NCI-H1092 (cell line): ENCODE data around the gene ADA.
"Not testable (repeated sequence)": the region's sequence is repeated elsewhere in the genome, so short reads cannot be mapped to it uniquely, and the experiment has no call there.

Experiments
- DNase-seq: peaks from one replicate; lab custom pipeline; 2025; lab: John Stamatoyannopoulos, UW

The ADA gene

DNA sequence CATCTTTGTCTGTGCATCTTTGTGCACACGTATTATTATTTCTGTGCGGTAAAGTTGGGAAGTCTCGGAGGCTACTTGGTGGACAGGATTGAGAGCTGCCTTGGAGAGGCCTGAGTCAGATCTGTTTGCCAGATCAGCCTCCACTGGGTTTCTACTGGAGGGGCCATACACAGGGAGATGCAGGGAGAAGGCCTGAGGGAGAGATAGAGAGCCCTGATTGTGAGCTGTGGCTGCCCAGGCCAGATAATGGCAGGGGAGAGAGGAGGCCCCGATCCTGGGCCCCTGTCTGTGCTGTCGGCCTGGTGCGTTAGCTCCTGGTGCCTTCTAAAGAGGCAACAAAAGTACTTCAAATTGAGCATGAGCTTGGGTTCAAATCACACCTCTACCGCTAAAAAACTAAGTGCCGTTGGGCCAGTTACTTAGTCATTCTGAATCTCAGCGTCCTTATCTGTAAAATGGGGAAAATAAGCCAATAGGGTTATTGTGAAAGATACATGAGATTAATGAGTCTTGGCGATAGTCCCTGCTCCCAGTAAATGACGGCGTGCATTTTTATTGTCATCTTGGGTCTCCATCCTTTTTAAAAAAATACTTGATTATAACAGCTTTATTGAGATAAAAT lies 27.6 kb upstream of the ADA start:
- DNase-seq = no peak

- no peak for DNase-seq
Observed at GRCh38 chr20:44678242-44678641, 26.7 kb upstream of the ADA start.

DNA sequence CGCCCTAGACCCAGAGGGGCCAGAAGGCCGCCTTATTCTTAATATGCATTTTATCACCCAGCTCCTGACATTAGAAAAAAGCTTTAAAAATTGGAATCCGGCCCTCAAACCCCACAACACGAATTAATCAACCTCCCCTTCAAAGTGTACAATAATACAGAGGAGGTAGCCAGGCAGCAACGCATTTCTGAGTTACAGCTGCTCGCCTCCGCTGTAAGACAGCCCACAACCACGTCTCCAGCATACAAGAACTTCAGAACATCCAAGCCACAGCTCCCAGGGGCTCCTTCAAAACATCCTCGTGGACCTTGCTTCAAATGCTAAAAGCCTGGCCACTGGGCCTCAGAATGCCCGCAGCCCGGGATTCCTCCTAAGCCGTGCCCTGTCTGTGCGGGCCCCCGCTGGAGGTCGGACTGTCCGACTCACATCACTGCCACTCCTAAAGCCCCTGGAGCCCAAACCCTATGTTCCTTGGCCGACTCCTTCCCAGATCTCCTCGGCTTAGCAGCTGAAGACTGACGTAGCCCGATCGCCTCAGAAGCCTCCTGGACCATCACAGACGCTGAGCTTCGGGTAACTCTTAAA lies 20.9 kb upstream of the ADA start:
- not testable (repeated sequence) for DNase-seq

GRCh38 chr20:44671541-44671940 lies 20.0 kb upstream of the ADA start:
- not testable (repeated sequence) for DNase-seq

GRCh38 chr20:44670851-44671250 lies 19.4 kb upstream of the ADA start:
- DNase-seq = not testable (repeated sequence)

- no peak for DNase-seq
Observed at GRCh38 chr20:44666066-44666465, 14.6 kb upstream of the ADA start.

- DNase-seq = no peak
Observed at GRCh38 chr20:44664131-44664530, 12.6 kb upstream of the ADA start.

DNA sequence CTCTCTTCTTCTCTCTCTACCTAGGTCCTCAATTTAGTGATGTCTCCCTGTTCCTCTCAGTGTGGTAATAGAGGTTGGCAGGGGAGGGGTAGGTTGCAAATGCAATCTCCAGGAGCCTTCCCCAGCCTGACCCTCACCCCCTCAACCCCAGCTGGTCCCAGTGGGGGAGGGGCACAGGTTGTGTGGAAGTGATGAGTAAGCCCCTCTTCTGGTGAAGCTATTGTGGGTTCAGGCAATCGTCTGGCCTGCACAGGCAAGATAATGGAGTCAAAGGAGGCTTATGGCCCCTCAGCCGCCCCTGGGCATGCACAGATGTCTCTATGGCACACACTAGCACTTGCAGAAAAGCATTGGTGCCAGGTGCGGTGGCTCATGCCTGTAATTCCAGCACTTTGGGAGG lies 10.8 kb upstream of the ADA start:
- DNase-seq = no peak

DNA sequence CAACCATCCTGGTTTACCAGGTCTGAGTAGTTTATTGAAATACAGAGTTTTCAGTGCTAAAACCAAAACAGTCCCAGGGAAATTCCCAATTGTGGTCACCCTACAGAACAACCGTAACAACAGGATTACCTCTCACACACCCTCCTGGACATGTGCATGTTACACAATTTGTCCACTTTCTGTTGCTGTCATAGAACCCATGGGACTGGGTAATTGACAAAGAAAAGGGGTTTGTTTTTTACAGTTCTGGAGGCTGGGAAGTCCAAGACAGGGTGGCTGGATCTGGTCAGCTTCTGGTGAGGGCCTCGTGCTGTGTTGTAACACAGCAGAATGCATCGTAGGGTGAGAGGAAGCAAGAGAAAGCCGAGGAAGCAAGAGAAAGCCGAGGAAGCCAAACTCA lies 9.1 kb upstream of the ADA start:
- DNase-seq = no peak

DNA sequence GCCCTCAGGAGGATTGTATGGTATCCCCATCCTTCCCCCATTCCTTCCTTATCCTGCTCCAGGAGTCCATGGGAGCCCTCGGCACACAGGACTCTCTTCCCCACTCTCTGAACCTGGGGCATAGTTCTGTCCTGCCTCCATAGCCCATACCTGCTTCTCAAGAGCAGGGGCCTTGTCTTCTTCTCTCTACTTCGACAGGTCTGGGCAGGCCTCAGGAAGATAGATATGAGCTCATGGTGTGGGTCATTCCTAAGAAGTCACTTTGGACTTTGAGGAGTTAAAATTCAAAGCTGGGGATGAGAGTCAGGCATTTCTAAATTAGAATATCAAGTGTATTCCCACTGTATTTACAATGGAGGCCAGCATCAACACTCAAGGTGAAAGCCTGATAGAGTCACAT lies 8.4 kb upstream of the ADA start:
- DNase-seq = no peak

DNA sequence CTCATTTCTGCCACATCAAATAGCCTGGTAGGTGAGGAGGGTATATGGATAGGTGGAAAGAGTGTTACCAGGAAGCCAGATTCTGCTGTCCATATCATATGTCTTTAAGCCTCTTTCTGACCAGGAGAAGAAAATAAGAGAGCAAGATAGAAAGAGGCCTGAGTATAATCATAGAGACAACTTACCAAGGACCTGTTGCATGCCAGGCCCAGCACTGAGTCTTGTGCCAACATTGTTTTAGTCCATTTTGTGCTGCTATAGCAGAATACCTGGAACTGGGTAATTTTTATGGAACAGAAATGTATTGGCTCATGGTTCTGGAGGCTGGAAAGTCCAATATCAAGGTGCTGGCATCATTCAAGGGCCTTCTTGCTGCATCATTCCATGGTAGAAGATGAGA lies 7.3 kb upstream of the ADA start:
- no peak for DNase-seq

- no peak for DNase-seq
Observed at GRCh38 chr20:44657875-44658274, 6.4 kb upstream of the ADA start.

DNA sequence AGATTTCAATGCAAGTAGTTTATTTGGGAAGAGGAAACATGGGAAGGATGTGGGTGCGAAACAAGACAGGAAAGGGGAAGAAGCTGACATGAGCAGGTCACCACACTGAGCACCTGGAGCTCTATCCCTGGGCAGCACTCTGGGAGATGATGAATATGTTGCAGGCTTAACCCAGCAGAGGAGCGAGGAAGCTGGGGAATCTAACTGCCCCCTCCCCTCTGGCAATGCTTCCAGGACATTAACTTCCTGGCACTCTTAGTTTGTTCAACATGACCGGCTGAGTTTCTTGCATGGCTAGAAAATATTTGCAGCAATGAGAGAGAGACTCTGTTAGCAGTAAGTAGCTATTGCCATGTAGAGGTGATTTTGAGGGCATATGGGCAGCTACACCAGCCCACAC lies 4.9 kb upstream of the ADA start:
- no peak for DNase-seq

DNA sequence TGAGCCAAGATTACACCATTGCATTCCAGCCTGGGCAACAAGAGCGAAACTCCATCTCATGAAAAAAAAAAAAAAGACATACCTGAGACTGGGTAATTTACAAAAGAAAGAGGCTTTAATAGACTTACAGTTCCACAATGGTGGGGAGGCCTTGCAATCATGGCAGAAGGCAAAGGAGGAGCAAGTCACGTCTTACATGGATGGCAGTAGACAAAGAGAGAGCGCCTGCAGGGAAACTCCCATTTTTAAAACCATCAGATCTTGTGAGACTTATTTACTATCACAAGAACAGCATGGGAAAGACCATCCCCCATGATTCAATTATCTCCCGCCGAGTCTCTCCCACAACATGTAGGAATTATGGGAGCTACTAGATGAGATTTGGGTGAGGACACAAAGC lies 2.7 kb upstream of the ADA start:
- not testable (repeated sequence) for DNase-seq

DNA sequence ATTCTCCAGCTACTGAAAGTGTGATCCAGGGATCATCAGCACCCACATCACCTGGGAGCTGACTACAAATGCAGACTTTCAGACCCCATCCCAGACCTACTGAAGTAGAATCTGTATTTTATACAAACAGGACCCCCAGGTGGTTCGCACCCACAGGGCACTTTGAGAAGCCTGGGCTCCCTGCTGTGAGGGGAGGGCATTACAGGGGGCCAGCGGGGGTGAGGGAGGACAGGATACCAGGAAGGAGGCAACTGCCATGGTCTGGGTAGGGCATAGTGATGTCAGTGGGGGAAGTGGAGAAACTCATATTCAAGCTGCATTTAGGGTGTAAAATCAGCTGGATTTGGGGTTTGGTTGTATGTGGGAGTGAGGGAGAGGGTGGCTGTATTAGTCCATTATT lies 2.0 kb upstream of the ADA start:
- DNase-seq = no peak

GRCh38 chr20:44651434-44651683 lies 140 bp downstream of the ADA start:
- DNase-seq = no peak

- DNase-seq = no peak
Observed at GRCh38 chr20:44650771-44651433, 597 bp downstream of the ADA start.

DNA sequence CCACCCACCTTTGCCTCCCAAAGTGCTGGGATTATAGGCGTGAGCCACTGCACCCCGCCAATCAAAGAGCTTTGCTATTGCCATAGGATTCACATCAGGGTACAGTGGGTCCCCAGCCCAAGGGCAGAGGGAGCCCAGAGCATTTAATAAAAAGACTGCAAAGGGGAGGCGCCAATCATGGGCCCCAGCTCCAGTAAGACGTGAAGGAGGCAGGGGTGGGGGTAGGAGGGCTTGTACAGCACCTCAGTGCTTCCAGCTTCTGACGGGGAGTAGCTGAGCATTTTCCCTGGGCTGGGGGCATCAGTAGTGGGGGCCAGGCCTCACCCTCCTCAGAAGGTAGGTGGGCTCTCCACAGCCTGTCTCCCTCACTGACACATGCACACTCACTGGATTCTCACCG lies 1.5 kb downstream of the ADA start:
- no peak for DNase-seq

DNA sequence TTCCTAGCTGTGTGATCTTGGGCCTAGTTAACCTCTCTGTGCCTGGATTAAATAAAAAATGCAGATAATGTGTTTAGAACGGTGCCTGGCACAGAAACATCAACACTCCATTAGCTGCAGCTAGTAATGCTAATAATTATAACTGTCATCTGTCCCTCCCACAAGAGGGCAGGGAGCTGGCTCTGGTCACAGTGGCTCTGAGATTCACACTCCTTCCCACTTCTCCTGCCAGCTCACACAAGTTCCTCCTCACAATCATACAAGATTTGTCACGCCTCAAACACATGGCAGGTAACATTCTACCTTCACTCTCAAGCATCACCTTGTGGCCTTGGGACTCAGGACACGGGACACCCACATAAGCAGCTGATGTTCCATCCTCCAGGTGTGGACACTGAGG lies 2.4 kb downstream of the ADA start:
- no peak for DNase-seq

- DNase-seq = no peak
Observed at GRCh38 chr20:44648579-44648978, 2.9 kb downstream of the ADA start.

- no peak for DNase-seq
Observed at GRCh38 chr20:44648068-44648467, 3.4 kb downstream of the ADA start.

DNA sequence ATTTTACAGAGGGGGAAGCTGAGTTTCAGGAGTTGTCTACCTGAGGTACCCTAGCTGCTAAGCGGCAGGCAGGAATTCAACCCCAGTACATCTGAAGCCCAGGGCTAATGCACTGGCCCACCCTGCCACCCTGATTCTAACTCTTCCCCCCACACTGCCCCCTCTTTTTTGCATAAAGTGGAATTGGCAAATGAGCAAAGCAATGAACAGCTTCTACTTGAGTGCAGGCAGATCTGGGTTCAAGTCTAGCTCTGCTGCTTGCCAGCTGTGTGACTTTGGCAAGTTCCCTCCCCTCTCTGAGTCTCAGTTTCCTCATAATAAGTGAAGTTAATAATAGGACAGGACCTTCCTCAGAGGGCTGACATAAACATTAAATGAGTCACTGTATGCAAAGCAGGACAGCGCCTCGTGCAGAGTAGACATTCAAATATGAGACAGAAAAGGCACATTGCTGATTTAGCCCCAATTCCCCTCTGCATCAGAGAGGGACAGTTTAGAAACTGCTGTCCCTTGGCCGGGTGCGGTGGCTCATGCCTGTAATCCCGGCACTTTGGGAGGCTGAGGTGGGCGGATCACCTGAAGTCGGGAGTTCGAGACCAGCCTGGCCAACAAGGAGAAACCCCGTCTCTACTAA lies 4.7 kb downstream of the ADA start:
- DNase-seq = no peak

DNA sequence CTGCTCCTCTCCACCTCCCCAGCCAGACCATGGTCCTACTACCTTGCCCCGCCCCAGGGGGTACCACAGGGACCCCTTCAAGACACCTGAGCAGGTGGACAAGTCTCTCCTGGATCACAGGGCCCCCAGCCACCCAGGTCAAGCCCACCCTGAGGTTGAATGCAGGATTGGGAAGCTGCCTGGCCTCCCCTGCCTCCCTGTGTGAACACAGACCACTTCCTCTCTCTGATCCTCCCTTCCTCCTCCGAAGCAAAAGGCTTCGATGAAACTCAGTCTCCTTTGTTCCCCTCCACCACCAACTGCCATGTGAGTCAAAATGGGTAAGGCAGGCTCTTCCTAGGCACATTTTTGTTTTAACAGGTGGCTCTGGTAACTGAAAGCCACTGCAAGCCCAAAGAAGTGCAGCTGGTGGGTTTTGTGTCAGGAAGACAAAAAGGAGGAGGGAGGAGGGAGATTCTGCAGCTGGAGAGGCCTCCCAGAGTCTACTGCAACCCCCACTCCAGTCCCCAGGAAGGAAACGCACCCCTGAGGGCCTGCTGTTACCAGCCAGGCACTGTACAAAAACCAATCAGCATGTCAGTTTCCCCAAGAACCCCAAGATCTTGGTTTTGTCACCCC lies 5.4 kb downstream of the ADA start:
- no peak for DNase-seq
